Stimulated activated CD4-positive, alpha-beta T cell treated with anti-CD3 and anti-CD28 coated beads, Interleukin-4, amount 100 ng/mL, for 48 hours (primary cell): Measurements from ENCODE around the gene TMC3.
A peak's percentile ranks its signal among the peaks of the same experiment; 100 is the strongest.
"Not testable (repeated sequence)": the region's sequence is repeated elsewhere in the genome, so short reads cannot be mapped to it uniquely, and the experiment has no call there.

Source experiments
- DNase-seq, 2 donors: peaks; one replicate each; pipeline ENCODE4 v3.0.0-alpha.2; 2020; ENCODE audit warnings: low read depth in 2 of 2

The TMC3 gene

GRCh38 chr15:81346611-81347010 is 27.4 kb downstream of the TMC3 start:
- no peak for DNase-seq

GRCh38 chr15:81343371-81343770 is 30.6 kb downstream of the TMC3 start:
- no peak for DNase-seq

- no peak for DNase-seq
These were observed 32.7 kb downstream of the TMC3 start for GRCh38 chr15:81341351-81341750.

- no peak for DNase-seq
These were observed 34.2 kb downstream of the TMC3 start for GRCh38 chr15:81339851-81340250.

GRCh38 chr15:81339321-81339720 is 34.7 kb downstream of the TMC3 start:
- DNase-seq: no peak

GRCh38 chr15:81338170-81339007 is 35.6 kb downstream of the TMC3 start:
- no peak for DNase-seq

GRCh38 chr15:81337713-81338157 is 36.3 kb downstream of the TMC3 start:
- DNase-seq: no peak

GRCh38 chr15:81337241-81337640 is 36.8 kb downstream of the TMC3 start:
- DNase-seq: no peak

- no peak for DNase-seq
These were observed 37.4 kb downstream of the TMC3 start for GRCh38 chr15:81336568-81336967.

- DNase-seq: no peak
These were observed 38.4 kb downstream of the TMC3 start for GRCh38 chr15:81335631-81336030.

GRCh38 chr15:81334768-81335435 is 39.1 kb downstream of the TMC3 start:
- DNase-seq: no peak

- DNase-seq: no peak
These were observed 40.6 kb downstream of the TMC3 start for GRCh38 chr15:81333363-81333762.

- no peak for DNase-seq
These were observed 41.7 kb downstream of the TMC3 start for GRCh38 chr15:81332326-81332725.

GRCh38 chr15:81331600-81331999 is 42.4 kb downstream of the TMC3 start:
- DNase-seq: no peak

- not testable (repeated sequence) for DNase-seq
These were observed 42.9 kb downstream of the TMC3 start for GRCh38 chr15:81331141-81331540.

GRCh38 chr15:81330366-81331090 is 43.5 kb downstream of the TMC3 start:
- DNase-seq: no peak

GRCh38 chr15:81329446-81329845 is 44.6 kb downstream of the TMC3 start:
- no peak for DNase-seq

GRCh38 chr15:81327516-81327915 is 46.5 kb downstream of the TMC3 start:
- no peak for DNase-seq

- no peak for DNase-seq
These were observed 47.4 kb downstream of the TMC3 start for GRCh38 chr15:81326466-81327212.

GRCh38 chr15:81323944-81324881 is 49.8 kb downstream of the TMC3 start, which contains the start of gene STARD5:
STARD5 (minus strand) TSS chr15:81324141; CDS start chr15:81324099, 42 bp downstream.
- DNase-seq: peak; percentile 96 to 99

GRCh38 chr15:81323559-81323943 is 50.5 kb downstream of the TMC3 start:
- no peak for DNase-seq
